B cell (primary cell): ENCODE measurements around the gene RAB3C. TPM values are rescaled to one million over a fixed set of nuclear protein-coding genes. Genes with fewer than 3 reads are reported as not detected.

Experiments
- ATAC-seq: fragments of 200-7000 bp; cut with Tn5 transposase; one replicate; pipeline ENCODE4 v1.10.0; 2021; ENCODE audit warnings: low read depth, mild to moderate bottlenecking, moderate number of reproducible peaks, moderate library complexity
- CTCF ChIA-PET: fragments of 350-600 bp; sonication (Branson Sonifier 250); formaldehyde crosslinking; loops from one replicate; lab custom pipeline; 2021; ENCODE audit warnings: antibody characterized with exemption, inconsistent platforms; lab: Charles Lee
- POLR2A ChIA-PET: fragments of 350-600 bp; sonication (Branson Sonifier 250); formaldehyde crosslinking; loops from one replicate; lab custom pipeline; 2021; ENCODE audit warnings: antibody characterized with exemption; lab: Charles Lee
- DNase-seq: peaks from one replicate; pipeline ENCODE4 v3.0.0; 2013
- H2AFZ ChIP-seq: 2 replicates; pipeline ENCODE4 v1.6.1; 2012; ENCODE audit warnings: mild to moderate bottlenecking, low read depth, low read length; ENCODE audit not compliant: insufficient read depth, poor library complexity, severe bottlenecking
- H3K27ac ChIP-seq, 2 donors: 1 replicate in 1 of 2; 2 replicates in 1 of 2; pipeline ENCODE4 v1.5.1; 2012 to 2013; ENCODE audit warnings: low read length in 2 of 2, mild to moderate bottlenecking in 2 of 2, moderate library complexity in 1 of 2
- H3K27me3 ChIP-seq, 4 experiments: fragments of 200-600 bp in 1 of 4; sonication (generic) in 1 of 4; replicated peaks in 1 of 4; 1 replicate in 2 of 4; 2 replicates in 2 of 4; pipeline versions ENCODE4 v1.6.1 to v1.7.0; 2013 to 2016; ENCODE audit warnings: low read length in 3 of 4, mild to moderate bottlenecking in 2 of 4, mixed read lengths in 1 of 4, moderate library complexity in 1 of 4; ENCODE audit not compliant: insufficient read depth in 4 of 4, control insufficient read depth in 3 of 4; ENCODE audit errors: control extremely low read depth in 1 of 4
- H3K36me3 ChIP-seq, 2 experiments: replicated peaks in 1 of 2; 1 replicate in 1 of 2; 2 replicates in 1 of 2; pipeline versions ENCODE4 v1.6.1 to v1.7.1; 2013; ENCODE audit warnings: low read length in 1 of 2; ENCODE audit not compliant: insufficient read depth in 2 of 2, control insufficient read depth in 1 of 2; ENCODE audit errors: control extremely low read depth in 1 of 2, extremely low read depth in 1 of 2
- H3K4me1 ChIP-seq, 2 donors: fragments of 200-600 bp in 1 of 2; sonication (generic) in 1 of 2; 1 replicate in 1 of 2; 2 replicates in 1 of 2; pipeline versions ENCODE4 v1.5.1 to v1.6.1; 2013 to 2017; ENCODE audit warnings: low read length in 2 of 2; ENCODE audit not compliant: control insufficient read depth in 2 of 2, insufficient read depth in 2 of 2
- H3K4me2 ChIP-seq: replicated peaks from 2 replicates; pipeline ENCODE3; 2012; ENCODE audit warnings: mild to moderate bottlenecking, low read depth, low read length; ENCODE audit not compliant: poor library complexity, severe bottlenecking
- H3K4me3 ChIP-seq, 5 experiments: fragments of 200-600 bp in 1 of 5; sonication (generic) in 1 of 5; 1 replicate in 3 of 5; 2 replicates in 2 of 5; pipeline versions ENCODE4 v1.5.1 to v1.7.0; 2011 to 2016; ENCODE audit warnings: low read length in 4 of 5, mild to moderate bottlenecking in 4 of 5, low read depth in 2 of 5, control low read depth in 1 of 5, moderate library complexity in 1 of 5; ENCODE audit not compliant: insufficient read depth in 1 of 5; ENCODE audit errors: control extremely low read depth in 1 of 5, extremely low read depth in 1 of 5
- H3K79me2 ChIP-seq: fragments of 200-600 bp; sonication (generic); one replicate; pipeline ENCODE4 v1.6.0; 2016; ENCODE audit warnings: low read length; ENCODE audit not compliant: control insufficient read depth, insufficient read depth
- H3K9ac ChIP-seq: fragments of 200-600 bp; sonication (generic); 2 replicates; pipeline ENCODE4 v1.6.1; 2017; ENCODE audit warnings: mild to moderate bottlenecking, low read length, moderate library complexity
- H3K9me3 ChIP-seq, 3 donors: one replicate each; pipeline versions ENCODE4 v1.6.1 to v1.7.1; 2013; ENCODE audit warnings: low read length in 2 of 3; ENCODE audit not compliant: control insufficient read depth in 2 of 3, insufficient read depth in 1 of 3; ENCODE audit errors: control extremely low read depth in 1 of 3
- H4K20me1 ChIP-seq: 2 replicates; pipeline ENCODE4 v1.6.0; 2012; ENCODE audit warnings: mild to moderate bottlenecking, low read length; ENCODE audit not compliant: insufficient read depth, control insufficient read depth, poor library complexity, severe bottlenecking
- H3K27ac Mint-ChIP-seq: one replicate; pipeline ENCODE4 v1.8.0; 2021; ENCODE audit warnings: mixed read lengths
- H3K27me3 Mint-ChIP-seq: one replicate; pipeline ENCODE4 v1.8.0; 2021; ENCODE audit warnings: mixed read lengths
- H3K4me1 Mint-ChIP-seq: one replicate; pipeline ENCODE4 v1.8.0; 2021; ENCODE audit warnings: mixed read lengths
- H3K4me3 Mint-ChIP-seq: one replicate; pipeline ENCODE4 v1.8.0; 2021; ENCODE audit warnings: mixed read lengths
- H3K9me3 Mint-ChIP-seq: one replicate; pipeline ENCODE4 v1.8.0; 2022; ENCODE audit warnings: mixed read lengths; ENCODE audit not compliant: insufficient read depth
- EZH2 ChIP-seq: IDR thresholded peaks from 2 replicates; pipeline ENCODE4 v1.6.1; 2012; ENCODE audit warnings: borderline replicate concordance, low read depth, mild to moderate bottlenecking, moderate library complexity, low read length; ENCODE audit not compliant: insufficient read depth, poor library complexity, severe bottlenecking
- WGBS: methylation state at CpG from one replicate; pipeline ENCODE4 v1.1.5; 2013; ENCODE audit warnings: missing lambda C conversion rate; ENCODE audit not compliant: insufficient coverage; 5-methylcytosine and 5-hydroxymethylcytosine counted together
- intact Hi-C: fragments of 100-400 bp; cut with micrococcal nuclease; formaldehyde crosslinking; loops from one replicate; pipeline ENCODE4 v1.10.0; 2022
- polyA plus RNA-seq: library from polyadenylated mRNA; depleted of rRNA; stranded (reverse); fragments of >200 nt; gene quantifications from 2 replicates; pipeline ENCODE4 v1.2.3, GENCODE V29; 2012
- total RNA-seq, 2 donors: library from RNA; stranded (reverse); fragments of 120-200 nt in 1 of 2; gene quantifications; 1 replicate in 1 of 2; 2 replicates in 1 of 2; pipeline versions ENCODE4 v1.2.3 to v1.2.4, GENCODE V29; 2013 to 2022
- TF ChIP-seq, protein P1 (sequence below): fragments of 200-600 bp; IDR thresholded peaks from one replicate; pipeline ENCODE4 v1.8.0; 2022; ENCODE audit warnings: antibody characterized with exemption, mild to moderate bottlenecking

RAB3C gene
- total and polyA plus RNA-seq, 2 donors (not counting 1 experiment from before 2014, with no cell fraction given), result 0.20 to 0.58 TPM

DNA sequence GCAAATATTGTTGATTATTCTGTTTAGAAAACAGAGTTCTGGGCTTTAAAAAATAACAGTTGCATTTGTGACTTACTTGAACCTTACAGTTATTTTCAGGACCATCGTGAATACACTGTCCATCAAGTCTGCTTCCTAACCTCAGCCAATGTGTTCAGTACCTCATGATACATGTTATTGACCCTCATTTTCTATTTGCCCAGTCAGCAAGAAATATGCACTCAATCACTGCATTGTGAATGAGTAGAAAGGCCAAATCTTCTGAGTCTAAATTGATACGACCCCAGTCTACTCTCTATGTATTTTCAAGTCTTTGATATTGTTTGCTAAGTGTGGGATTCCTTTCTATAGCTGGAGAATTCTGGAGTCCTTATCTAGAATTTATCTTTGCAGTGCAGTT, 156.2 kb downstream of the RAB3C start:
- Histone ChIP-seq H3K9me3 (peaks cover 0 to 3% (median 0%) of the 10 kb centered on the region in 3 donors), H3K27me3 (no peaks in the 10 kb centered on the region), H3K27ac (no peak overlapping the region), H3K36me3 (no peaks in the 10 kb centered on the region), H3K4me2 (no peak overlapping the region), H4K20me1 (no peaks in the 10 kb centered on the region), H2AFZ (no peak overlapping the region), H3K4me1 (no peaks in the 10 kb centered on the region), H3K79me2 (no peaks in the 10 kb centered on the region), H3K9ac (no peak overlapping the region), H3K4me3 (no peak overlapping the region)
- Mint-ChIP-seq H3K4me3 (no peak overlapping the region), H3K4me1 (no peaks in the 10 kb centered on the region), H3K9me3 (no peaks in the 10 kb centered on the region), H3K27me3 (no peaks in the 10 kb centered on the region), H3K27ac (no peak overlapping the region)
- intact Hi-C loops, result no loop called here
- TF ChIP-seq EZH2, result no peak
- TF ChIP-seq, protein P1, sequence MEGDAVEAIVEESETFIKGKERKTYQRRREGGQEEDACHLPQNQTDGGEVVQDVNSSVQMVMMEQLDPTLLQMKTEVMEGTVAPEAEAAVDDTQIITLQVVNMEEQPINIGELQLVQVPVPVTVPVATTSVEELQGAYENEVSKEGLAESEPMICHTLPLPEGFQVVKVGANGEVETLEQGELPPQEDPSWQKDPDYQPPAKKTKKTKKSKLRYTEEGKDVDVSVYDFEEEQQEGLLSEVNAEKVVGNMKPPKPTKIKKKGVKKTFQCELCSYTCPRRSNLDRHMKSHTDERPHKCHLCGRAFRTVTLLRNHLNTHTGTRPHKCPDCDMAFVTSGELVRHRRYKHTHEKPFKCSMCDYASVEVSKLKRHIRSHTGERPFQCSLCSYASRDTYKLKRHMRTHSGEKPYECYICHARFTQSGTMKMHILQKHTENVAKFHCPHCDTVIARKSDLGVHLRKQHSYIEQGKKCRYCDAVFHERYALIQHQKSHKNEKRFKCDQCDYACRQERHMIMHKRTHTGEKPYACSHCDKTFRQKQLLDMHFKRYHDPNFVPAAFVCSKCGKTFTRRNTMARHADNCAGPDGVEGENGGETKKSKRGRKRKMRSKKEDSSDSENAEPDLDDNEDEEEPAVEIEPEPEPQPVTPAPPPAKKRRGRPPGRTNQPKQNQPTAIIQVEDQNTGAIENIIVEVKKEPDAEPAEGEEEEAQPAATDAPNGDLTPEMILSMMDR, result no peak
- ATAC-seq (no peak), DNase-seq (no peak)
- ChIA-PET POLR2A (no interaction called here), CTCF (no interaction called here)
- 100% methylated on average over 1 of the region's 2 CpGs for WGBS

DNA sequence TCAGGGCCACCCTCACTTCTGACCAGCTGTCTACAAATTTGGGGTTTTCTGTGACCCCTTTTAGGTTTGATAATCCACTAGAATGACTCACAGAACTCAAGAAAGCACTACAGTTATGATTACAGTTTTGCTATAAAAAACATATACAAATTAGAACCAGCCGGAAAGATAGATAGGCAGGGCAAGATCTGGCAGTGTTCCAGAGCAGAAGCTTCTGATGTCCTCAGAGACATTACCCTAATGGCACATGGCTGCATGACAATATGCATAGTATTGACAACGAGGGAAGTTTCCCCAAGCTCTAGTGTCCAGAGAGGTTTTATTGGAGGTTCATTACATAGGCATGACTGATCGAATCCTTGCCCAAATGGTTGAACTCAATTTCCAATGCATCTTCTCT, 158.1 kb downstream of the RAB3C start:
- H3K4me1 Mint-ChIP-seq, result no peaks in the 10 kb centered on the region
- WGBS, result 100% methylated on average over 1 of the region's 3 CpGs
- ChIA-PET CTCF (no interaction called here), POLR2A (no interaction called here)
- H3K9ac ChIP-seq, result no peak overlapping the region
- peaks cover 0 to 2% (median 0%) of the 10 kb centered on the region in 4 experiments for H3K27me3 ChIP-seq
- peaks cover 0 to 3% (median 0%) of the 10 kb centered on the region in 3 donors for H3K9me3 ChIP-seq
- H2AFZ ChIP-seq, result no peak overlapping the region
- H3K27ac Mint-ChIP-seq, result no peak overlapping the region
- DNase-seq (no peak), ATAC-seq (no peak)
- no peak overlapping the region for H3K4me3 ChIP-seq
- TF ChIP-seq EZH2, result no peak
- TF ChIP-seq, protein P1, result no peak
- no peak overlapping the region for H3K4me3 Mint-ChIP-seq
- H3K79me2 ChIP-seq, result no peaks in the 10 kb centered on the region
- no peak overlapping the region for H3K27ac ChIP-seq
- no peak overlapping the region for H3K4me2 ChIP-seq
- H3K9me3 Mint-ChIP-seq, result no peaks in the 10 kb centered on the region
- intact Hi-C loops, result no loop called here
- H3K4me1 ChIP-seq, result no peaks in the 10 kb centered on the region
- no peaks in the 10 kb centered on the region for H3K27me3 Mint-ChIP-seq
- H4K20me1 ChIP-seq, result no peaks in the 10 kb centered on the region
- H3K36me3 ChIP-seq, result no peaks in the 10 kb centered on the region
